Esophagus muscularis mucosa (tissue), 3 donors: ENCODE measurements around the gene AMACR.

Source experiments
- CTCF ChIP-seq, 3 experiments: fragments of 200-600 bp in 2 of 3; fragments of 450-650 bp in 1 of 3; sonication (generic) in 2 of 3; IDR thresholded peaks; one replicate each; pipeline ENCODE4 v1.5.1; 2017 to 2019; ENCODE audit warnings: antibody characterized with exemption in 3 of 3, mild to moderate bottlenecking in 2 of 3, moderate library complexity in 1 of 3
- POLR2A ChIP-seq: fragments of 450-650 bp; IDR thresholded peaks from one replicate; pipeline ENCODE4 v1.6.1; 2017; ENCODE audit warnings: antibody characterized with exemption, moderate library complexity, mild to moderate bottlenecking, low read depth

- TF ChIP-seq CTCF (IDR thresholded peaks at IDR 0.05) (no peak), POLR2A (no peak)
These were observed 37.2 kb upstream of the AMACR start for GRCh38 chr5:34045023-34045422.
